Measurements from ENCODE around the gene ZNF804A. TPM values are rescaled to one million over a fixed set of nuclear protein-coding genes. Genes with fewer than 3 reads are reported as not detected.

ZNF804A gene
- total and polyA plus RNA-seq, 2 of the 8 experiments (the other 6 are each of a cell fraction or from before 2014, with no cell fraction given) = 0.02 TPM; not detected in 1

DNA sequence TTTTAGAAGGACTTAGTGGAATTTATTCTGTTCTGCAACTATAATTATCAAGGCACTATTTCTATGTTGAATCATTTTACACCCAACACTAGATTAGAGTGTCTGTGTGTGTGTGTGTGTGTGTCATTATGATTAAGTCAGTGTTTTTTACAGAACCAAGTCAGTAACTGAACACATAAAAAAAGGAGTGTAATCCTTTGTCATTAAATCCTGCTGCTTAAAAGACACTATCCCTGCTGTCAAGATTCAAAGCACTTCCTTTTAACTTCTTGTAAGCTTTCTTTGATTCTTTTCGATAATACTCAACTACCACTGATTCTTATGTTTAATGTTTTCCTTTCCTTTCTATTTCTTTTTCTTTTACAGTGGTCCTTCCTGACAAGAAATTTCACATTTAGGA, 306.7 kb downstream of the ZNF804A start (continued):
- TF ChIP-seq CHD7 (IDR thresholded peaks at IDR 0.05; ENCODE audit: insufficient replicate concordance, low read length) = no peak
- no peak for TF ChIP-seq RBBP5 (IDR thresholded peaks at IDR 0.05; ENCODE audit: borderline replicate concordance, low read depth, low read length)
- no peak for TF ChIP-seq NRF1 (IDR thresholded peaks at IDR 0.05; ENCODE audit: low read depth, low read length)
- TF ChIP-seq SIX5 (IDR thresholded peaks at IDR 0.05; ENCODE audit: low read depth, low read length) = no peak
- TF ChIP-seq BRCA1 (IDR thresholded peaks at IDR 0.05; ENCODE audit: low read depth, low read length) = no peak

All from H1 (cell line).